HCT116 (cell line): Measurements from ENCODE around the gene BRD7.
"Not testable (repeated sequence)": the region's sequence is repeated elsewhere in the genome, so short reads cannot be mapped to it uniquely, and the experiment has no call there.

Experiments
- CEBPB ChIP-seq: IDR thresholded peaks from 2 replicates; pipeline ENCODE4 v1.6.1; 2012; ENCODE audit warnings: low read depth
- CTCF ChIP-seq, 3 experiments: fragments of 200-600 bp in 1 of 3; sonication (generic) in 1 of 3; IDR thresholded peaks in 2 of 3; conservative IDR thresholded peaks in 1 of 3; 2 replicates each; pipeline ENCODE4 v1.5.1; 2012 to 2017; ENCODE audit warnings: low read depth in 2 of 3, low read length in 2 of 3, antibody characterized with exemption in 1 of 3, borderline replicate concordance in 1 of 3, control low read depth in 1 of 3, mild to moderate bottlenecking in 1 of 3, mixed read lengths in 1 of 3, mixed run types in 1 of 3, moderate library complexity in 1 of 3; ENCODE audit not compliant: insufficient read depth in 1 of 3
- ELF1 ChIP-seq: IDR thresholded peaks from 2 replicates; pipeline ENCODE4 v1.6.1; 2012; ENCODE audit warnings: low read depth, borderline replicate concordance
- EZH2 ChIP-seq: fragments of 200-600 bp; sonication (generic); IDR thresholded peaks from 2 replicates; pipeline ENCODE4 v1.6.1; 2017; ENCODE audit warnings: antibody characterized with exemption, mixed run types
- JUND ChIP-seq: IDR thresholded peaks from 2 replicates; pipeline ENCODE4 v1.6.1; 2012
- POLR2A ChIP-seq: IDR thresholded peaks from 2 replicates; pipeline ENCODE4 v1.7.0; 2011; ENCODE audit warnings: borderline replicate concordance; ENCODE audit not compliant: insufficient read depth, insufficient read length; ENCODE audit errors: extremely low read depth
- RAD21 ChIP-seq: IDR thresholded peaks from 2 replicates; pipeline ENCODE4 v1.6.1; 2012; ENCODE audit warnings: low read depth, mild to moderate bottlenecking
- SIN3A ChIP-seq: IDR thresholded peaks from 2 replicates; pipeline ENCODE4 v1.6.1; 2012; ENCODE audit warnings: low read depth
- SP1 ChIP-seq: IDR thresholded peaks from 2 replicates; pipeline ENCODE4 v1.6.1; 2012; ENCODE audit warnings: low read depth
- TCF7L2 ChIP-seq: IDR thresholded peaks from 2 replicates; pipeline ENCODE4 v1.7.0; 2011; ENCODE audit warnings: borderline replicate concordance, inconsistent platforms; ENCODE audit not compliant: insufficient read depth, insufficient read length; ENCODE audit errors: extremely low read depth
- YY1 ChIP-seq: IDR thresholded peaks from 2 replicates; pipeline ENCODE4 v1.6.1; 2011; ENCODE audit warnings: low read length, low read depth, moderate library complexity, mild to moderate bottlenecking; ENCODE audit not compliant: insufficient replicate concordance; ENCODE audit errors: extremely low read depth
- ZNF274 ChIP-seq: fragments of 200-500 bp; sonication (Bioruptor generic); IDR thresholded peaks from 2 replicates; pipeline ENCODE4 v1.6.1; 2014; ENCODE audit warnings: mild to moderate bottlenecking, low read depth, low read length, inconsistent platforms

GRCh38 chr16:50343566-50343965 is 25.2 kb downstream of the BRD7 start:
- TF ChIP-seq CTCF (IDR thresholded peaks at IDR 0.05 in 2 of 3, conservative IDR thresholded peaks at IDR 0.05 in 1 of 3; ENCODE audit: borderline replicate concordance in 1 of 3, insufficient read depth in 1 of 3, low read depth in 2 of 3, low read length in 2 of 3); EZH2; POLR2A; CEBPB; SIN3A; JUND; YY1; RAD21; TCF7L2; ZNF274; SP1; ELF1: not testable (repeated sequence)
